Measurements from ENCODE around the gene ARHGAP45. TPM values are rescaled to one million over a fixed set of nuclear protein-coding genes. Genes with fewer than 3 reads are reported as not detected.

Gene ARHGAP45
- total and polyA plus RNA-seq, 2 experiments from 2014 or later: 24.7 to 71.8 TPM

GRCh38 chr19:1093330-1093729 lies 26.4 kb downstream of the ARHGAP45 start:
- peaks cover 10% of the 10 kb centered on the region for H3K4me1 Mint-ChIP-seq
- ATAC-seq: no peak
- H3K27ac ChIP-seq (ENCODE audit: low read depth): no peak overlapping the region

GRCh38 chr19:1093811-1094553 lies 27.0 kb downstream of the ARHGAP45 start:
- Mint-ChIP-seq H3K4me3 (peak overlapping the region; percentile 89), H3K9me3 (no peaks in the 10 kb centered on the region), H3K4me1 (peaks cover 10% of the 10 kb centered on the region), H3K27ac (peak overlapping the region; percentile 88; the same call in 1 of the 2 replicates), H3K36me3 (ENCODE audit: low read depth) (peaks cover 23% of the 10 kb centered on the region), H3K27me3 (ENCODE audit: insufficient read depth, low read depth, poor library complexity) (peaks cover 17% of the 10 kb centered on the region)
- Histone ChIP-seq H3K4me2 (peak overlapping the region; percentile 93), H3K9me2 (ENCODE audit: insufficient read depth) (no peaks in the 10 kb centered on the region), H3K27ac (ENCODE audit: low read depth) (no peak overlapping the region), H2AFZ (no peak overlapping the region), H4K20me1 (replicated peaks; ENCODE audit: insufficient read depth) (peaks cover 17% of the 10 kb centered on the region), H3K79me2 (replicated peaks; ENCODE audit: insufficient read depth) (peaks cover 23% of the 10 kb centered on the region), H3K4me1 (ENCODE audit: insufficient read depth) (no peaks in the 10 kb centered on the region; the same call in 1 of the 2 replicates), H3K36me3 (ENCODE audit: insufficient read depth) (0 out of 2 replicates have a peak, but pooled peaks cover 9% of the 10 kb centered on the region), H3F3A (replicated peaks; ENCODE audit: low read depth) (0 out of 2 replicates have a peak, but pooled peaks cover 5% of the 10 kb centered on the region), H3K27me3 (ENCODE audit: insufficient read depth) (no peaks in the 10 kb centered on the region), H3K4me3 (peak overlapping the region; percentile 91)
- DNase-seq (ENCODE audit: low spot score) (no peak), ATAC-seq (no peak)
- TF ChIP-seq CREB1 (CRISPR knock-in tag; IDR thresholded peaks at IDR 0.05; ENCODE audit: low read depth) (no peak), STAT1 (IDR thresholded peaks at IDR 0.05; ENCODE audit: unreplicated experiment) (no peak), ZNF114 (CRISPR knock-in tag; IDR thresholded peaks at IDR 0.05) (no peak), REST (IDR thresholded peaks at IDR 0.05; ENCODE audit: unreplicated experiment) (no peak), NANOG (IDR thresholded peaks at IDR 0.05; ENCODE audit: borderline replicate concordance) (no peak), JUNB (IDR thresholded peaks at IDR 0.05; ENCODE audit: unreplicated experiment) (no peak), POLR2AphosphoS5 (IDR thresholded peaks at IDR 0.05; ENCODE audit: low read depth) (no peak), ETS1 (IDR thresholded peaks at IDR 0.05) (no peak), ZNF331 (CRISPR knock-in tag; IDR thresholded peaks at IDR 0.05; ENCODE audit: low read depth) (no peak), EZH2 (IDR thresholded peaks at IDR 0.05; ENCODE audit: low read depth, unreplicated experiment) (no peak), CTCF (conservative IDR thresholded peaks at IDR 0.05; ENCODE audit: low read depth in 2 of 2) (no peak)

More at GRCh38 chr19:1093330-1093729, 26.4 kb downstream of the ARHGAP45 start:
- Histone ChIP-seq H4K20me1 (replicated peaks; ENCODE audit: insufficient read depth) (peaks cover 17% of the 10 kb centered on the region), H3F3A (replicated peaks; ENCODE audit: low read depth) (0 out of 2 replicates have a peak, but pooled peaks cover 12% of the 10 kb centered on the region), H3K36me3 (ENCODE audit: insufficient read depth) (peaks cover 9% of the 10 kb centered on the region; the same call in 1 of the 2 replicates), H3K9me2 (ENCODE audit: insufficient read depth) (no peaks in the 10 kb centered on the region), H3K27me3 (ENCODE audit: insufficient read depth) (no peaks in the 10 kb centered on the region), H3K4me3 (peak overlapping the region; percentile 91; the same call in 1 of the 2 replicates), H3K79me2 (replicated peaks; ENCODE audit: insufficient read depth) (peaks cover 23% of the 10 kb centered on the region), H2AFZ (no peak overlapping the region), H3K4me2 (peak overlapping the region; percentile 93; the same call in 1 of the 2 replicates), H3K4me1 (ENCODE audit: insufficient read depth) (no peaks in the 10 kb centered on the region; the same call in 1 of the 2 replicates)
- TF ChIP-seq ZNF331 (CRISPR knock-in tag; IDR thresholded peaks at IDR 0.05; ENCODE audit: low read depth): no peak
- no peak for TF ChIP-seq STAT1 (IDR thresholded peaks at IDR 0.05; ENCODE audit: unreplicated experiment)
- no peak for TF ChIP-seq EZH2phosphoT487 (IDR thresholded peaks at IDR 0.05; ENCODE audit: unreplicated experiment)
- TF ChIP-seq POLR2AphosphoS5 (IDR thresholded peaks at IDR 0.05; ENCODE audit: low read depth): no peak
- TF ChIP-seq ZNF114 (CRISPR knock-in tag; IDR thresholded peaks at IDR 0.05): no peak
- TF ChIP-seq JUNB (IDR thresholded peaks at IDR 0.05; ENCODE audit: unreplicated experiment): no peak
- H3K9me3 Mint-ChIP-seq: no peaks in the 10 kb centered on the region
- H3K27ac Mint-ChIP-seq: no peak overlapping the region
- DNase-seq (ENCODE audit: low spot score): no peak
- H3K4me3 Mint-ChIP-seq: peak overlapping the region; percentile 89
- peaks cover 17% of the 10 kb centered on the region for H3K27me3 Mint-ChIP-seq (ENCODE audit: insufficient read depth, low read depth, poor library complexity)
- peaks cover 23% of the 10 kb centered on the region for H3K36me3 Mint-ChIP-seq (ENCODE audit: low read depth)
